B cell (primary cell): Measurements from ENCODE around the gene TMEM108. TPM values are rescaled to one million over a fixed set of nuclear protein-coding genes. Genes with fewer than 3 reads are reported as not detected.

ENCODE experiments used
- ATAC-seq: fragments of 200-7000 bp; cut with Tn5 transposase; one replicate; pipeline ENCODE4 v1.10.0; 2021; ENCODE audit warnings: low read depth, mild to moderate bottlenecking, moderate number of reproducible peaks, moderate library complexity
- CTCF ChIA-PET: fragments of 350-600 bp; sonication (Branson Sonifier 250); formaldehyde crosslinking; loops from one replicate; lab custom pipeline; 2021; ENCODE audit warnings: antibody characterized with exemption, inconsistent platforms; lab: Charles Lee
- POLR2A ChIA-PET: fragments of 350-600 bp; sonication (Branson Sonifier 250); formaldehyde crosslinking; loops from one replicate; lab custom pipeline; 2021; ENCODE audit warnings: antibody characterized with exemption; lab: Charles Lee
- DNase-seq: peaks from one replicate; pipeline ENCODE4 v3.0.0; 2013
- H2AFZ ChIP-seq: 2 replicates; pipeline ENCODE4 v1.6.1; 2012; ENCODE audit warnings: mild to moderate bottlenecking, low read depth, low read length; ENCODE audit not compliant: insufficient read depth, poor library complexity, severe bottlenecking
- H3K27ac ChIP-seq, 2 donors: 1 replicate in 1 of 2; 2 replicates in 1 of 2; pipeline ENCODE4 v1.5.1; 2012 to 2013; ENCODE audit warnings: low read length in 2 of 2, mild to moderate bottlenecking in 2 of 2, moderate library complexity in 1 of 2
- H3K27me3 ChIP-seq, 4 experiments: fragments of 200-600 bp in 1 of 4; sonication (generic) in 1 of 4; replicated peaks in 1 of 4; 1 replicate in 2 of 4; 2 replicates in 2 of 4; pipeline versions ENCODE4 v1.6.1 to v1.7.0; 2013 to 2016; ENCODE audit warnings: low read length in 3 of 4, mild to moderate bottlenecking in 2 of 4, mixed read lengths in 1 of 4, moderate library complexity in 1 of 4; ENCODE audit not compliant: insufficient read depth in 4 of 4, control insufficient read depth in 3 of 4; ENCODE audit errors: control extremely low read depth in 1 of 4
- H3K36me3 ChIP-seq, 2 experiments: replicated peaks in 1 of 2; 1 replicate in 1 of 2; 2 replicates in 1 of 2; pipeline versions ENCODE4 v1.6.1 to v1.7.1; 2013; ENCODE audit warnings: low read length in 1 of 2; ENCODE audit not compliant: insufficient read depth in 2 of 2, control insufficient read depth in 1 of 2; ENCODE audit errors: control extremely low read depth in 1 of 2, extremely low read depth in 1 of 2
- H3K4me1 ChIP-seq, 2 donors: fragments of 200-600 bp in 1 of 2; sonication (generic) in 1 of 2; 1 replicate in 1 of 2; 2 replicates in 1 of 2; pipeline versions ENCODE4 v1.5.1 to v1.6.1; 2013 to 2017; ENCODE audit warnings: low read length in 2 of 2; ENCODE audit not compliant: control insufficient read depth in 2 of 2, insufficient read depth in 2 of 2
- H3K4me2 ChIP-seq: replicated peaks from 2 replicates; pipeline ENCODE3; 2012; ENCODE audit warnings: mild to moderate bottlenecking, low read depth, low read length; ENCODE audit not compliant: poor library complexity, severe bottlenecking
- H3K4me3 ChIP-seq, 5 experiments: fragments of 200-600 bp in 1 of 5; sonication (generic) in 1 of 5; 1 replicate in 3 of 5; 2 replicates in 2 of 5; pipeline versions ENCODE4 v1.5.1 to v1.7.0; 2011 to 2016; ENCODE audit warnings: low read length in 4 of 5, mild to moderate bottlenecking in 4 of 5, low read depth in 2 of 5, control low read depth in 1 of 5, moderate library complexity in 1 of 5; ENCODE audit not compliant: insufficient read depth in 1 of 5; ENCODE audit errors: control extremely low read depth in 1 of 5, extremely low read depth in 1 of 5
- H3K79me2 ChIP-seq: fragments of 200-600 bp; sonication (generic); one replicate; pipeline ENCODE4 v1.6.0; 2016; ENCODE audit warnings: low read length; ENCODE audit not compliant: control insufficient read depth, insufficient read depth
- H3K9ac ChIP-seq: fragments of 200-600 bp; sonication (generic); 2 replicates; pipeline ENCODE4 v1.6.1; 2017; ENCODE audit warnings: mild to moderate bottlenecking, low read length, moderate library complexity
- H3K9me3 ChIP-seq, 3 donors: one replicate each; pipeline versions ENCODE4 v1.6.1 to v1.7.1; 2013; ENCODE audit warnings: low read length in 2 of 3; ENCODE audit not compliant: control insufficient read depth in 2 of 3, insufficient read depth in 1 of 3; ENCODE audit errors: control extremely low read depth in 1 of 3
- H4K20me1 ChIP-seq: 2 replicates; pipeline ENCODE4 v1.6.0; 2012; ENCODE audit warnings: mild to moderate bottlenecking, low read length; ENCODE audit not compliant: insufficient read depth, control insufficient read depth, poor library complexity, severe bottlenecking
- H3K27ac Mint-ChIP-seq: one replicate; pipeline ENCODE4 v1.8.0; 2021; ENCODE audit warnings: mixed read lengths
- H3K27me3 Mint-ChIP-seq: one replicate; pipeline ENCODE4 v1.8.0; 2021; ENCODE audit warnings: mixed read lengths
- H3K4me1 Mint-ChIP-seq: one replicate; pipeline ENCODE4 v1.8.0; 2021; ENCODE audit warnings: mixed read lengths
- H3K4me3 Mint-ChIP-seq: one replicate; pipeline ENCODE4 v1.8.0; 2021; ENCODE audit warnings: mixed read lengths
- H3K9me3 Mint-ChIP-seq: one replicate; pipeline ENCODE4 v1.8.0; 2022; ENCODE audit warnings: mixed read lengths; ENCODE audit not compliant: insufficient read depth
- EZH2 ChIP-seq: IDR thresholded peaks from 2 replicates; pipeline ENCODE4 v1.6.1; 2012; ENCODE audit warnings: borderline replicate concordance, low read depth, mild to moderate bottlenecking, moderate library complexity, low read length; ENCODE audit not compliant: insufficient read depth, poor library complexity, severe bottlenecking
- WGBS: methylation state at CpG from one replicate; pipeline ENCODE4 v1.1.5; 2013; ENCODE audit warnings: missing lambda C conversion rate; ENCODE audit not compliant: insufficient coverage; 5-methylcytosine and 5-hydroxymethylcytosine counted together
- intact Hi-C: fragments of 100-400 bp; cut with micrococcal nuclease; formaldehyde crosslinking; loops from one replicate; pipeline ENCODE4 v1.10.0; 2022
- polyA plus RNA-seq: library from polyadenylated mRNA; depleted of rRNA; stranded (reverse); fragments of >200 nt; gene quantifications from 2 replicates; pipeline ENCODE4 v1.2.3, GENCODE V29; 2012
- total RNA-seq, 2 donors: library from RNA; stranded (reverse); fragments of 120-200 nt in 1 of 2; gene quantifications; 1 replicate in 1 of 2; 2 replicates in 1 of 2; pipeline versions ENCODE4 v1.2.3 to v1.2.4, GENCODE V29; 2013 to 2022
- TF ChIP-seq, protein P1 (sequence below): fragments of 200-600 bp; IDR thresholded peaks from one replicate; pipeline ENCODE4 v1.8.0; 2022; ENCODE audit warnings: antibody characterized with exemption, mild to moderate bottlenecking

Gene TMEM108
- total and polyA plus RNA-seq, 2 donors (not counting 1 experiment from before 2014, with no cell fraction given): not detected

- intact Hi-C loops: loop anchor here (5.0 to 10.0 kb wide), 3 partner anchors 177 to 360 kb away; partner anchors contain the start of genes SRPRB and TOPBP1
- no peak for ATAC-seq
- no peak overlapping the region for H3K9ac ChIP-seq
- peaks cover 65% of the 10 kb centered on the region for H3K4me1 Mint-ChIP-seq
- no peak overlapping the region for H3K4me3 Mint-ChIP-seq
- H3K36me3 ChIP-seq: no peaks in the 10 kb centered on the region
- H2AFZ ChIP-seq: no peak overlapping the region
- peaks cover 0 to 4% (median 0%) of the 10 kb centered on the region in 4 experiments for H3K27me3 ChIP-seq
- TF ChIP-seq, protein P1, sequence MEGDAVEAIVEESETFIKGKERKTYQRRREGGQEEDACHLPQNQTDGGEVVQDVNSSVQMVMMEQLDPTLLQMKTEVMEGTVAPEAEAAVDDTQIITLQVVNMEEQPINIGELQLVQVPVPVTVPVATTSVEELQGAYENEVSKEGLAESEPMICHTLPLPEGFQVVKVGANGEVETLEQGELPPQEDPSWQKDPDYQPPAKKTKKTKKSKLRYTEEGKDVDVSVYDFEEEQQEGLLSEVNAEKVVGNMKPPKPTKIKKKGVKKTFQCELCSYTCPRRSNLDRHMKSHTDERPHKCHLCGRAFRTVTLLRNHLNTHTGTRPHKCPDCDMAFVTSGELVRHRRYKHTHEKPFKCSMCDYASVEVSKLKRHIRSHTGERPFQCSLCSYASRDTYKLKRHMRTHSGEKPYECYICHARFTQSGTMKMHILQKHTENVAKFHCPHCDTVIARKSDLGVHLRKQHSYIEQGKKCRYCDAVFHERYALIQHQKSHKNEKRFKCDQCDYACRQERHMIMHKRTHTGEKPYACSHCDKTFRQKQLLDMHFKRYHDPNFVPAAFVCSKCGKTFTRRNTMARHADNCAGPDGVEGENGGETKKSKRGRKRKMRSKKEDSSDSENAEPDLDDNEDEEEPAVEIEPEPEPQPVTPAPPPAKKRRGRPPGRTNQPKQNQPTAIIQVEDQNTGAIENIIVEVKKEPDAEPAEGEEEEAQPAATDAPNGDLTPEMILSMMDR: no peak
- no peak for TF ChIP-seq EZH2
- H3K27ac Mint-ChIP-seq: no peak overlapping the region
- H3K9me3 ChIP-seq: no peaks in the 10 kb centered on the region
- no peaks in the 10 kb centered on the region for H4K20me1 ChIP-seq
- H3K4me3 ChIP-seq: no peak overlapping the region
- CTCF ChIA-PET: no interaction called here
- no peaks in the 10 kb centered on the region for H3K9me3 Mint-ChIP-seq
- DNase-seq: no peak
- POLR2A ChIA-PET: no interaction called here
- no peak overlapping the region for H3K27ac ChIP-seq
- H3K79me2 ChIP-seq: no peaks in the 10 kb centered on the region
- no peak overlapping the region for H3K4me2 ChIP-seq
- WGBS: 85% methylated on average over 2 of the region's 2 CpGs
- peaks cover 52 to 58% of the 10 kb centered on the region in 2 donors for H3K4me1 ChIP-seq
- no peaks in the 10 kb centered on the region for H3K27me3 Mint-ChIP-seq
Observed at GRCh38 chr3:133445108-133445507, 406.9 kb downstream of the TMEM108 start.
